WI38 (cell line): ENCODE data around the gene IKZF4.
A peak's percentile ranks its signal among the peaks of the same experiment; 100 is the strongest.
"Not testable (repeated sequence)": the region's sequence is repeated elsewhere in the genome, so short reads cannot be mapped to it uniquely, and the experiment has no call there.

Experiments
- H3K4me3 ChIP-seq: 2 replicates; pipeline ENCODE4 v1.5.1; 2011; ENCODE audit warnings: low read depth, mild to moderate bottlenecking, control low read depth, low read length
- TF ChIP-seq, protein P1 (sequence below): IDR thresholded peaks from 2 replicates; pipeline ENCODE4 v1.5.1; 2012; ENCODE audit warnings: low read depth, mild to moderate bottlenecking, control low read depth, low read length

The IKZF4 gene

DNA sequence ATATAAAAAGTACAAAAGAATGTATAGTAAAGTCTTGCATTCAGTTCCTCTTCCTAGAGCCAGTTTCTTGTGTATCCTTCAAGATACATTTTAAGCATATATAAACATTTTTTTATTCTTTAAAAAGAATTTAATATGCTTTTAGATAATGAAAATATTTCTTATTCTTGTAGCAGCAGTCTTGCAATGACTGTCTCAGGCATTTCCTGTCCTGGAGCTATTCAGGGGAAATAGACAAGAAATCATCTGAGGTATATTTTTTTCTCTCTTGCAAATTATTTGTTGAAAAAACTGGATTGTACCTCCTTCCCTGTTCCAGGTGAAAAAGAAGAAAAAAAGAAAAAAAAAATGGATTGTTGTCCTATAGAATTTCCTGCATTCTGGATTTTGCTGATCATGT is 42.2 kb downstream of the IKZF4 start:
- no peak overlapping the region for H3K4me3 ChIP-seq
- TF ChIP-seq, protein P1, sequence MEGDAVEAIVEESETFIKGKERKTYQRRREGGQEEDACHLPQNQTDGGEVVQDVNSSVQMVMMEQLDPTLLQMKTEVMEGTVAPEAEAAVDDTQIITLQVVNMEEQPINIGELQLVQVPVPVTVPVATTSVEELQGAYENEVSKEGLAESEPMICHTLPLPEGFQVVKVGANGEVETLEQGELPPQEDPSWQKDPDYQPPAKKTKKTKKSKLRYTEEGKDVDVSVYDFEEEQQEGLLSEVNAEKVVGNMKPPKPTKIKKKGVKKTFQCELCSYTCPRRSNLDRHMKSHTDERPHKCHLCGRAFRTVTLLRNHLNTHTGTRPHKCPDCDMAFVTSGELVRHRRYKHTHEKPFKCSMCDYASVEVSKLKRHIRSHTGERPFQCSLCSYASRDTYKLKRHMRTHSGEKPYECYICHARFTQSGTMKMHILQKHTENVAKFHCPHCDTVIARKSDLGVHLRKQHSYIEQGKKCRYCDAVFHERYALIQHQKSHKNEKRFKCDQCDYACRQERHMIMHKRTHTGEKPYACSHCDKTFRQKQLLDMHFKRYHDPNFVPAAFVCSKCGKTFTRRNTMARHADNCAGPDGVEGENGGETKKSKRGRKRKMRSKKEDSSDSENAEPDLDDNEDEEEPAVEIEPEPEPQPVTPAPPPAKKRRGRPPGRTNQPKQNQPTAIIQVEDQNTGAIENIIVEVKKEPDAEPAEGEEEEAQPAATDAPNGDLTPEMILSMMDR: no peak

DNA sequence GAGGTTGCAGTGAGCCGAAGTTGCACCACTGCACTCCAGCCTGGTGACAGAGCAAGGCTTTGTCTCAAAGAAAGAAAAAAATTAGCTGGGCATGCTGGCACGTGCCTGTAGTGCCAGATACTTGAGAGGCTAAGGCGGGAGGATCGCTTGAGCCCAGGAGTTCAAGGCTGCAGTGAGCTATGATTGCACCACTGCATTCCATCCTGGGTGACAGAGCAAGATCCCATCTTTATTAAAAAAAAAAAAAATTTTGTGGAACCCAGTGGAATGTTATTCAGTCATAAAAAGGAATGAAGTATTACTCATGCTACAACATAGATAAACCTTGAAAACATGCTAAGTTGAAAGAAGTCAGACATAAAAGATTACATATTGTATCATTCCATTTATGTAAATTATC is 50.8 kb downstream of the IKZF4 start:
- H3K4me3 ChIP-seq: no peak overlapping the region
- TF ChIP-seq, protein P1: no peak

DNA sequence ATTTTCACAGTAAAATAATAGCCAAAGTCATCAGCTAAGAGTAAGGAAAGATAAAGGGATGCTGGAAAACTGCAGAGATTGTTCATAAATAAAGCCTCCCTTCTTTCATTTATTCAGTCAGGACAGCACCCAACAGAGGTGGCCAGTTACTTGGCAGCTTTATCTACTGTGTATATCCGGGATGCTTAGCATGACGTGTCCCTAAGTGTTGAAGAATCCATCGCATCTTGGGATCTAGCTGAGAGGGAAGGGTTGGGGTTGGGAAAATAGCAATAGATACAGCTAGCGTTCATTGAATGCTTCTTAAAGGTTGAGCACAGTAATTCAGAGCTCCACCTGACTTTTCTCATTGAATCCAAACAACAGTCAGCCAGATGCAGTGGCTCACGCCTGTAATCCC is 53.6 kb downstream of the IKZF4 start:
- no peak overlapping the region for H3K4me3 ChIP-seq
- TF ChIP-seq, protein P1: no peak

DNA sequence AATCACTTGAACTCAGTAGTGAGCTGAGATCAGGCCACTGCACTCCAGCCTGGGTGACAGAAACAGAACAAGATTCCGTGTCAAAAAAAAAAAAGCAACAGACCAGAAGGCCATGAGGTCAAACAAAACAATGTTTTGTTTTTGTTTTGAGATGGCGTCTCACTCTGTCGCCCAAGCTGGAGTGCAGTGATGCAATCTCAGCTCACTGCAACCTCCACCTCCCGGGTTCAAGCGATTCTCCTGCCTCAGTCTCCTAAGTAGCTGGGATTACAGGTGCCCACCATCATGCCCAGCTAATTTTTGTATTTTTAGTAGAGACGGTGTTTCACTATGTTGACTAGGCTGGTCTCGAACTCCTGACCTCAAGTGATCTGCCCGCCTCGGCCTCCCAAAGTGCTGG is 57.1 kb downstream of the IKZF4 start:
- H3K4me3 ChIP-seq: not testable (repeated sequence)

DNA sequence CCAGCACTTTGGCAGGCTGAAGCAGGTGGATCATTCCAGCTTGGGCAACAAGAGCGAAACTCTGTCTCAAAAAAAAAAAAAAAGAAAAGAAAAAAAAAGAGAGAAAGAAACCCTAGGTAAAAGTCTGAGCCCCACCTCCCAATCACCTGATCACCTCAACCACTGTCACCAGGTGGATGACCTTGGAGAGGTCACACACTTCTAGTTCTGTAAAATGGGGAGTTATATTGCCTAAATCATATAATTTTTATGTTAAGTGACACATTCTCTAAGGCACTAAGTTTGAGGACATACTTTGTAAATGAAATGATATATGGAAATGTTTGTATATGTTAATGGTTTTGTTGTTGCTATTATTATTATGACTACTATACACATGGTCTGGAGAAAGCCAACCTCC is 57.6 kb downstream of the IKZF4 start:
- H3K4me3 ChIP-seq: no peak overlapping the region
- TF ChIP-seq, protein P1: no peak

DNA sequence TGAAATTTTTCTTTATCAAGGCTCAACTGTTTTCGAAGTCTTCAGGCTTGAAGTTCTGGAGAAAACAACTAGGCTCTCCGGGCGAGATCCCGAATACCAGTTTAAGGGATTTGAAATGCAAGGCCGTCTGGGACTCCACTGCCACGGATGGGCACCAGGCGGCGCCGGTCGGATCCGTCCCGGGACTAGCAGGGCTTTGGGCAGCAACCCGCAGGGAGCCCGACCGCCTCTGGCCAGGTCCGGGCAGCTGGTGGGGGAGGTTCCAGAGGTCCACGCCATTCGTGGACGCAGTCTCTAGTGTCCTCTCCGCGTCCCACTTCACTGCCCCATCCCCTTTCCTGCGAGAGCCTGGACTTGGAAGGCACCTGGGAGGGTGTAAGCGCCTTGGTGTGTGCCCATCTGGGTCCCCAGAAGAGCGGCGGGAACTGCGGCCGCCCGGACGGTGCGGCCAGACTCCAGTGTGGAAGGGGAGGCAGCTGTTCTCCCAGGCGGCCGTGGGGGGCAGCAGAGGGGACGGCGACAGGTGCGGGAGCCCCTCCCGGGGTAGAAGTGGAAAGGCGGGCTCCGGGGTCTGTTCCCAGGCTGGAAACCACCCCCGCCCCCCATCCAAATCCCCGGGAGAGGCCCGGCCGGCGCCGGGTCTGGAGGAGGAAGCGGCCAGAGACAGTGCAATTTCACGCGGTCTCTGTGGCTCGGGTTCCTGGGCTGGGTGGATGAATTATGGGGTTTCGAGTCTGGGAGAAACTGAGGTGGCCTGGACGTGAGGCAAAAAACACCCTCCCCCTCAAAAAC is 58.3 kb downstream of the IKZF4 start:
- peak overlapping the region; percentile 70 for H3K4me3 ChIP-seq
- TF ChIP-seq, protein P1: peak; percentile 86

DNA sequence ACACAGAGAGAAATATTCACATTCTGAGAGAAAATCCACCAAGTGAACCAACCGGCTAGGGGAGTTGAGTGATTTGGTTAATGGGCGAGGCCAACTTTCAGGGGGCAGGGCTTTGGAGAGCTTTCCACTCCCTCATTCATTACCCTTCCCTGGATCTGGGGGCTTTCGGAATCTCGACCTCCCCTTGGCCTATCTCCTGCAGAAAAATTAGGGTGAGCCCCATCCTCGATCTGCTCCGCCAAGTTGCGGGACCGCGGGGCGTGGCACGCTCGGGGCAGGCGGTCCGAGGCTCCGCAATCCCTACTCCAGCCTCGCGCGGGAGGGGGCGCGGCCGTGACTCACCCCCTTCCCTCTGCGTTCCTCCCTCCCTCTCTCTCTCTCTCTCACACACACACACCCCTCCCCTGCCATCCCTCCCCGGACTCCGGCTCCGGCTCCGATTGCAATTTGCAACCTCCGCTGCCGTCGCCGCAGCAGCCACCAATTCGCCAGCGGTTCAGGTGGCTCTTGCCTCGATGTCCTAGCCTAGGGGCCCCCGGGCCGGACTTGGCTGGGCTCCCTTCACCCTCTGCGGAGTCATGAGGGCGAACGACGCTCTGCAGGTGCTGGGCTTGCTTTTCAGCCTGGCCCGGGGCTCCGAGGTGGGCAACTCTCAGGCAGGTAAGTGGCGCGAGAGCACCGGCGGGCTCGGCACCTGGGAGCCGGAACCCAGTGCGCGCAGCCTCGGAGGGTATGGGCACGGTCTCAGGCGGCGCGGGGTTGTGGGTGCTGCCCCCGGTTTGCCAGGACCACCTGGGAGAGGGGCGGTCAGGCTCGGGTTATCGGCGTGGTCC is 59.1 kb downstream of the IKZF4 start, which contains the start of gene ERBB3:
Gene ERBB3 (plus strand): TSS at position 443 of the 833 bp plus-strand sequence. CDS start 136 bp downstream, at position 579.
- H3K4me3 ChIP-seq: peak within 1 kb of the TSS; percentile 70
- TF ChIP-seq, protein P1: no peak
